GM18873 (cell line): ENCODE measurements around the gene AAGAB.
"Not testable (repeated sequence)": the region's sequence is repeated elsewhere in the genome, so short reads cannot be mapped to it uniquely, and the experiment has no call there.

Experiments
- ATAC-seq: cut with Tn5 transposase; IDR thresholded peaks from one replicate; pipeline ENCODE4 v1.9.1; 2021; ENCODE audit warnings: mild to moderate bottlenecking, moderate library complexity, moderate number of reproducible peaks; ENCODE audit not compliant: unreplicated experiment, low FRiP score

AAGAB gene

DNA sequence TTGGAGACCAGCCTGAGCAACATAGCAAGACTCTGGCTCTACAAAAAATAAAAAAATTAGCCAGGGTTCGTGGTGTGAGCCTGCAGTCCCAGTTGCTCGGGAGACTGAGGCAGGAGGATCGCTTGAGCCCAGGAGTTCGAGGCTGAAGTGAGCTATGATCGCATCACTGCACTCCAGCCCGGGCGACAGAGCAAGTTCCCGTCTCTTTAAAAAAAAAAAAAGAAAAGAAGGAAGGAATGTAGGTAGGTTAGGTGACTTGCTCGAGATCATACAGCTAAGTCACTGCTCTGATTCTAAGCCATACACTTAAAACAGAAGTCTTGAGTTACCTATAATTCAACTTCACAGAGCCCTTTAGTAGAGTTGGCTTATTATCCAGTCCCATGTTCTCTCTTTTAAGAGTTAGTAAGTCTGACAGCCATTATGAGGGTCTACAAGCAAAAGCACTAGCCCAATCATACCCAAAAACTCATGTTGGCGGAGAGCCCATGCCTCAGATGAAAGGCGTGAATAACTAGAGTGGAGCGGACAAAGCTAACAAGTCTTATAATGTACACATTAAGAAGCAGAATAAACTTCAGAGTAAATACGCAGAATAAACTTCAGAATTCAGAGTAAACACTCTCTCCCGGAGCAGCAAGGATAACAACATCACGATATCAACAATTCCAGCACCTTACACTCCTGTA is 768 bp downstream of the AAGAB start:
- ATAC-seq: no peak

DNA sequence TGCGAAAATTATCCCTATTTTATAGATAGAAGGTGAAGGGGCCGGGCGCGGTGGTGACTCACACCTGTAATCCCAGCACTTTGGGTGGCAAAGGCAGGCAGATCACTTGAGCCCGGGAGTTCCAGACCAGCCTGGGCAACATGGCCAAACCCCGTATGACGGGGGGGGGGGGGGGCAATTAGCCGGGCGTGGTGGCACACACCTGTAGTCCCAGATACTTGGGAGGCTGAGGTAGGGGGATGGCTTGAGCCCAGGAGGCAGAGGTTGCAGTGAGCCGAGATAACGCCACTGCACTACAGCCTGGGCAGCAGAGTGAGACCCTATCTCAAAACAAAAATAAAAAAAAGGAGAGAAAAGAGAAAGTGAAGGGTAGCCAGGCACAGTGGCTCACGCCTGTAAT is 1.4 kb downstream of the AAGAB start:
- no peak for ATAC-seq

DNA sequence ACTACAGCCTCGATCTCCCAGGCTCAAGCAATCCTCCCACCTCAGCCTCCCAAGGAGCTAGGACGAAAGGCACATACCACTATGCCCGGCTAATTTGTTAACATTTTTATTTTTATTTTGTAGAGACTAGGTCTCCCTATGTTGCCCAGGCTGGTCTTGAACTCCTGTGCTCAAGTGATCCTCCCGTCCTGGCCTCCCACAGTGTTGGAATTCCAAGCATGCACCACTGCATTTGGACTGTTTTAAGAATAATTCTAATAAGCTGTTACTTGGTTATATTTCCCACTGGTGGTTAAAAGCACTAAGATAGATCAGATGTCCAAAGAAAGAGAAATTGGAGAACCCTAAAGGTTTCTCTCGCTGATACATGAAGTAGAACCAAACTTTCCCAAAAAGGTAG is 3.1 kb downstream of the AAGAB start:
- ATAC-seq: no peak

DNA sequence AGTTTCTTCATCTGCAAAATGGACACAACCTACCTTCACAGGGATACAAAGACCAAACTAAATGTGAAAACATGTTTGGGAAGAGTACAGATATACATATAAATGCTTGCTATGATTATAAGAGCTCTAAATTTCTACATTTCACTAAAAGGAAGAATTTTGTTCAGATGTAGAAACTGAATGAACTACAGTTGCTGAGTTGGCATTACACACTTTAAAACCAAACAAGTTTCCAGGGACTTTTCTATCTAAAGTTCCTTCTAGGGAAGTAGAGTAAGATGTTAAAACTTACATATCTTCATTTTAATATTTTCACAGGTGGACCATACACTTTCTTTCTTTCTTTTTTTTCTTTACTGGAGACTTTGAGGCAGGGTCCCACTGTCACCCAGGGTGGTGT is 4.6 kb downstream of the AAGAB start:
- ATAC-seq: no peak

DNA sequence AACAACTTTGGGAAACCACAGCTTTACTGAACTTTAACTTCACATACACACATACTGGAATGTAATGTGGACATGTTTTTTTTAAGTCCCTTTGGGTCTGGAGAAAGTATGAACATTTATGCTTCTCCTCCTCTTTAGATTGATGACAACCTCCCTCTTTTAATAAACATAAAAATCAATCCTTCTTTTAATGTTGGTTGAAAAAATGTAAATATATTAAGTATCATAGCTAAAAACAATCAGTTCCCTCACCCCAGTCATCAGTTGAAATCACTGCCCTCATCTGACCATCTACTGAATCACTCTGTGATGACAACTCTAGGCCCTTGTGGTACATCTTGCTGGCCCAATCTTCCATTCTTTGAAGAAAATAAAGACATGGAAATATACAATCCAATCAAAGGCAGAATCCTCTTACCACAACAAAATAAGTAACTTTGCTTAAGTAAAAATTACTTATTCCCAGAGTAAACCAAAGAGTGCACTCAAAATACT is 6.4 kb downstream of the AAGAB start:
- no peak for ATAC-seq

DNA sequence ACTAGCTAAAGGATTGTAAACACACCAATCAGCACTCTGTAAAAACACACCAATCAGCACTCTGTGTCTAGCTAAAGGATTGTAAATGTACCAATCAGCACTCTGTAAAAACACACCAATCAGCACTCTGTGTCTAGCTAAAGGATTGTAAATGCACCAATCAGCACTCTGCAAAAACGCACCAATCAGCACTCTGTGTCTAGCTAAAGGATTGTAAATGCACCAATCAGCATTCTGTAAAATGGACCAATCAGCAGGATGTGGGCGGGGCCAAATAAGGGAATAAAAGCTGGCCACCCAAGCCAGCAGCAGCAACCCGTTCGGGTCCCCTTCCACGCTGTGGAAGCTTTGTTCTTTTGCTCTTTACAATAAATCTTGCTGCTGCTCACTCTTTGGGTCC is 7.9 kb downstream of the AAGAB start:
- ATAC-seq: not testable (repeated sequence)

DNA sequence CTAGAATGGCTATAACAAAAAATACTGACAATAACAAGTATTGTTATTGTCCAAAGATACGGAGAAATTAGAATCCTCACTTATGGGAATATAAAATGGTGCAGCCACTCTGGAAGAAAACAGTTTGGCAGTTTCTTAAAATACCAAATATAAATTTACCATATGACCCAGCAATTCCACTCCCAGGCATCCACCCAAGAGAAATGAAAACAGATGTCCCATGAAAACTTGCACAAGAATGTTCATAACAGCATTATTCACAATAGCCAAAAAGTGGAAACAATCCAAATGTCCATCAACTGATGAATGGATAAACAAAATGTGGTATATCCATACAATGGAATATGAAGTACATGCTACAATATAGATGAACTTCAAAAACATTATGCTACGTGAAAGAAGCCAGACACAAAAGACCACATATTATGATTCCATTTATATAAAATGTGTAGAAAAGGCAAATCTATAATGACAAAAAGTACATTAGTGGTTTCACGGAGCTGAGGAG is 9.4 kb downstream of the AAGAB start:
- ATAC-seq: no peak

DNA sequence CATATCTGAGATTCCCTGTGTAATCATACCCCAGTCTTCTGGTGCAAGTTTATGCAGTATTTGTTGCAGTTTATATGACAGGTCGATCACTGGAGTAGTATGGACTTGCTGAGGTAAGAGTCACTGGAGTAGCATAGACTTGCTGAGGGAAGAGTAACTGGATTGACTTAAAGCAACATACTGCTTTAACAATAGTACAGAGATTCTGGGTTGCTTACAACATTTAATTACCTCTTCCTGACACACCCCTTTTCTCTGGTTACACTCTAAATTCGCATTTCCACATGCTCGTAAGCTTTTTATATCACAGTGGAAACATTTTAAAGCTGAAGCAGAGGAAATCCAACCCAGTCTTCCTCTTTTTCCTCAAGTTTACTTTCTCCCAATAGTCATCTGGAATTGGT is 11.8 kb downstream of the AAGAB start:
- no peak for ATAC-seq

DNA sequence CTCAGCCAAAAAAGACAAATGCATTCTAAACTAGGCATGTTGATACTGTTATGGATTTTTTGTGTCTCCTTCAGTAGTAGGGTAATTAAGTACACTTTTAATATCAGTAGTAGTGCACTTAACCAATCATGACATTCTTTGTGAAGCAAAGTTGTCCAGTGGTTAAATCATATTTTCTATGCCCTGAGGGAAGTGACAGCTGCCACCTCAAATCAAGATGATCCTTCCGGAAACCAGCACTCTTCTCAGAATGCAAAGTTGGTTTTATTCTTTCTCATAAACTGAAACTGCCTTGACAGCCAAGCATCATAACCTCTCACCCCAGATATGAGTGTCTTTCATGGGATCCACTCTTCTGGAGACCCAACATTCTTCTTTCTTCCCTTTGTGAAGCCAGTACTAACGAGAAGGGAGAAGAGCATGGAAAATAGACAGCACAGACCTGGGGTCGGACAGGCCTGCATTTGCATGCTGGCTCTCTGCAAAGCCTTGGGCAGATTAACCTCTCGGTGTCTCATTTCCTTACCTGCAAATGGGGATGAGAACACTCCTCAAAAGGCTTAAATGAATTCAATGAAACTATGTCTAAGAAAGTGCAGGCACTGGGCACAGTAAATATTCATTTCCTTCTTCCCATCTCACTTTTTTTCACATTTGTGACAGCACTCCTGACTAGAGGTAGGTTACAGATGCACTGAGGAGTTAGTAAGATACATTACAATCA is 13.2 kb downstream of the AAGAB start:
- ATAC-seq: peak; percentile 76

DNA sequence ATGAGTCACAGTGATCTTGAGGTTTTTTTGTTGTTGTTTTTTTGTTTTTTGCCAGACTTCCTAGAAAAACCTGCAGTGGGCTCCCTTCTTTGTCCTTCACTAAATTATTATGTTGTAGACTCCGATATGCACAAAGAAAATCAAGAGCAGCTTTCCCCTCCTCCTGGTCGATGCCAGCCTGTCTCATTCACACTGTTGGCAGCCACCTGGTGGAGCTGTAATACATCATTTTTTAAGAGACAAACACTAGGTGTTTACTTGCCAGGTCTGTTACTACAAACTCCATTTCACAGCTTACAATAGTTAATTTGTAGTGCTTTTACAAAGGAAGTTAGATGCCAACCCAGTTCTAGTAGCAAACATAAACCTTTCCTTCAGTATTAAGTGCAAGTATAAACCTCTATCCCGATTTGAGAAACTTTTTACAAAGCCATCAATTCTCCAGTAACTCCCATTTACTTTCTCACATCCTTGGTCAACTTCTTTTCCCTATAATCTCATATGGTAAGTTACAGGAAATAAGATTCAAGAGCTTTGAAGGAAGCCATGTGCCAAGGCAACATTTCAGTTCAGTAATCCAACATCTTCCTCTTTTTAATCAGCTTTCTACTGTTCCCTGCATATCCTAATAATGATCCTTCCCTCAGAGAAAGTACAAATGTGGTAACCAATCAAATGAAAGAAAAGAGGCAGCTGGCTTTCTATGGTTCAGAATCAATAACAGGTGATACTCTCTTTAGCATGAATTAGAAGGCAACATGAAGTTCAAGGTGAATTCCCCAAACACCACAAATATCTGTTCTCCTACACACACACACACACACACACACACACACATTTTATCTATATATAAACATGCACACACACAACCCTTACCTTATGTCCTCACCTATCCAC is 14.0 kb downstream of the AAGAB start:
- no peak for ATAC-seq

DNA sequence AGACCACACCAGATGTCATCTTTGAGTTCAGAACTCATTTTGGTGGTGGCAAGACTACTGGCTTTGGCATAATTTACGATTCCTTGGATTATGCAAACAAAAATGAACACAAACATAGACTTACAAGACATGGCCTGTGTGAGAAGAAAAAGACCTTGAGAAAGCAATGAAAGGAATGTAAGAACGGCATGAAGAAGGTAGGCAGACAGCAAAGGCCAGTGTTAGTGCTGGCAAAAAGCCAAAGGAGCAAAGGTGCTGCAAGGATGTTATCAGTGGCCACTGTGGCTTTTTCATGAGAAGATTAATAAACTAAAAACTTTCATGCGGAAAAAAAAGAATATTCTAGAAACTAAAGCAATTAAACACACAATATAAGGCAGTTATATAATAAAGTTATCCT is 21.9 kb downstream of the AAGAB start:
- ATAC-seq: no peak

DNA sequence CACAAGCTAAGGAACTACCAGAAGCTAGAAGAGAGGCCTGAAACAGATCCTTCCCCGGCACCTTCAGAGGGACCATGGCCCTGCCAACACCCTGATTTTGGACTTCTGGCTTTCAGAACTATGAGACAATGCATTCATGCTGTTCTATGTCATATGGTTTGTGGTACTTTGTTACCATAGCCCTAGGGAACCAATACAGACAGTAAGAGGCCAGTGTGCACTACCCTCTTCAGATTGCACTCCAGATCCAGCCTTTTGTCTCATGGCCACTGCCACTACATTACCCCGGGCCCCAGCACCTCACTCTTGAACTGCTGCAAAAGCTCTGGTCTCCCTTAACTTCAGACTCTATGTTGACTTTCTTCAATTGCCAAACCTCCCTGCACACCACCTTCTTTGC is 24.0 kb downstream of the AAGAB start:
- ATAC-seq: no peak

DNA sequence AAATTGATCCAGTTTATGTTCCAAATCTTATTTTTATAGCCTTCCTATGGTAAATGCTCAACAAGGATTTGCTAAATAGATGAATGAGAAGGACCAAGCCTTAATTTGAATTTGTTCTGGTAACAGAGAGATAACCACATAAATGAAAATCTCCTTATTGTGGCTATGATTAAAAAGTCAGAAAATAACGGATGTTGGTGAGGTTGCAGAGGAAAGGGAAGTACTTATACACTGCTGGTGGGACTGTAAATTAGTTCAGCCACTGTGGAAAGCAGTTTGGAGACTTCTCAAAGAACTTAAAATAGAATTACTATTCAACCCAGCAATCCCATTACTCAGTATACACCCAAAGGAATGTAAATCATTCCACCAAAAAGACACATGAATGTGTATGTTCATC is 26.2 kb downstream of the AAGAB start:
- no peak for ATAC-seq

DNA sequence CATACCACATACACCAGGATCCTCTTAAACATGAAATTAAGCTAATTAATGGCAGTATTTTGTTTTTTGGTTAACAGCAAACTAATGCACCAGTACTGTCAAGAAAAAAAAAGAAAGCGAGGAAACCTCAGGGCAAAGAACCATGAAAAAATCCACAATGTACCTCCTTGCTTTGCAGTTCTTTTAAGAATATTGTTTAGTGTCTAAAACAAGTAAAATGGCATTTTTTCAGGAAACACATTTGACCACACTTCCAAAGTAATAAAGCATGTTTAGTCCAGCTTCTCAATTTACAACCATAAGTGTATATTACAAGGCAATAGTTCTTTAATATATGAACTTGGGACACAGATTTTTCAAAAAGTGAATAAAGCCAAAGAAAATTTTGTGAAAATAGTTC is 26.6 kb downstream of the AAGAB start:
- ATAC-seq: no peak

DNA sequence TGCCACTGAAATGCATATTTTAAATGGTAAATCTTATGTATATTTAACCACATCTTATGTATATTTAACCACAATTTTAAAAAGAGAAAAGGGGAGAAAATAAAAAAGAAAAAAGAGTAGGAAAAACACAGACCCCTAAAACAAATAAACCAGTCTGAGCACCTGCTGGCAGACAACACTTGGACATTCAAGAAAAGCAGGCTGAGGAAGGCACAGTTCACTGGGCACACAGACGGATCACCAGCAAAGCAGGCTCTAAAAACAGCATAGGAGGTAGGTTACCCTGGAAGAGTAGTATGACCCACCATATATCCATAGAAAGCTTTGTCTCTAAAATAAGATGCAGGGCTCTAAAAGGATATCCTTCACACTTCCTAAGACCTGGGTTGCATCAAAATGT is 27.0 kb downstream of the AAGAB start:
- ATAC-seq: no peak

DNA sequence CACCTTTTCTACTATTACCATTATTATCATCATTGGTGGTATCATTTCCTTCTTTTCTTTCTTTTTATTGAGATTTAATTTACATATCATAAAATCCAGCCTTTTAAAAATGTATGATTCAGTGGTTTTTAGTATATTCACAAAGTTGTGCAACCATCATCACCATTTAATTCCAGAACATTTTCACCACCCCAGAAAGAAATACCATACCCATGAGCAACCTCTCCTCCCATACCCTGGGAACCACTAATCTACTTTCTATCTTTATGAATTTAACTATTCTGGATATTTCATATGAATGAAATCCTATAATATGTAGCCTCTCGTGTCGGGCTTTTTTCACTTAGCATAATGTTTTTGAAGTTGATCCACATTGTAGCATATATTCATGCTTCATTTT is 29.1 kb downstream of the AAGAB start:
- ATAC-seq: no peak

DNA sequence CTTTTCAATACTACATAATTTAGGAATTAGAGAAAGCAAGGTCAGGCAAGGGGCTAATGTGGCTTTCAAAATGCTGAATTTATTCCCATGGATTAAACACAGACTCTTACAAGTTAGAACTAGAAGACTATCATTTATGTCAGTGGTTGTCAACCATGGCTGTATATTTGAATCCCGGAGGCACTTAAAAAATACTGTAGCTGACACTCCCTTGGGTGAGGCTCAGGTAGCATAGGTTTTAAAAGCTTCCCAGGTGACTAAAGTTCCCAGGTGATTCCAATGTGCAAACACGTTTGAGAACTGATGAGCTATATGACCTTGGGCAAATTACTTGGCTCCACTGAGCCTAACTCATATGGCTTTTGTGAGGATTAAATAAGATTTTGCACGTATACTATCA is 29.6 kb downstream of the AAGAB start:
- no peak for ATAC-seq

DNA sequence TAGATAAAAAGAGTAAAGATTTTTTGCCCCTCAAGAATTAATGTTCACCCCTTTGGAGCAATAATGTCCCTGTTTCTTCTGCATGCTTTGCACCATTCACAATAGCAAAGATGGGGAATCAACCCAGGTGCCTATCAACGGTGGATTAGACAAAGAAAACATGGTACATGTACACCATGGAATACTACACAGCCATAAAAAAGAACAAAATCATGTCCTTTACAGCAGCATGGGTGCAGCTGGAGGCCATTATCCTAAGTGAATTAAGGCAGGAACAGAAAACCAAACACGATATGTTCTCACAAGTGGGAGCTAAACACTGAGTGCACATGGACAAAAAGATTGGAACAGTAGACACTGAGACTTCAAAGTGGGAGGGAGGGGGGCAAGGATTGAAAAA is 35.2 kb downstream of the AAGAB start:
- ATAC-seq: no peak

DNA sequence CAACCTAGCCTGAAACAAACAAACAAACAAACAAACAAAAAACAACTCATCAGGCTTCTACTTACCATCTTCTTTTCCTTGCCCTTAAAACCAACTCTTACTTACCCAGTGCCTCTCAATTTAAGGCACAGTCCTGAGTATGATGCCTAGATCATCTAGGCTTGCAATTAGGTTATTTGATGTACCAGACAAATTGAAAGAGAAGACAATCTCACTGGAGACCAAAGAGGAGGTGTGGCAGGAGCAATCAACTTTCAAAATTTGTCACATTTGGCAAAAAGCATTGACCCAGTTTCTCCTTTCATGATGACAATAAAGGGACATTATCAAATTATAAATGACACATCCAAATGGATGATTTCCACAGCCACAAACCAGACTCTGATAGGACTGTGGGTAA is 36.0 kb downstream of the AAGAB start:
- ATAC-seq: no peak

DNA sequence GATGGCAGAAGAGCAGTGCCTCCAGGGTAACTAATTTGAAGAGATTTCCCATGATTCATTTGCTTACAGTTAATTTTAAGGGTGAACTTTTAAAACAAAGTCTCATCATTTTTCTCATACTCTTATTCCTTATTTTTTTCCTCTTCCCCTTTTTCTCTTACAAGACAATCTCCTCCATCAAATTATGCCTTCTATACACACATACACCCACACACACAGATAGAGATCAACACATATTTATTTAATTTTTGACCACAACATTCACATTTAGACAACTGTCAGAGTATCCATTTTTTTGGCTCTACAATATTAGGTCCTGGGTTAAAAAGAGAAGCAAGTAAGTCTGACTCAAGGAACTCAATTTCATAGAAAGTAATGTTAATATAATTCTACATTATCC is 37.6 kb downstream of the AAGAB start:
- ATAC-seq: no peak

DNA sequence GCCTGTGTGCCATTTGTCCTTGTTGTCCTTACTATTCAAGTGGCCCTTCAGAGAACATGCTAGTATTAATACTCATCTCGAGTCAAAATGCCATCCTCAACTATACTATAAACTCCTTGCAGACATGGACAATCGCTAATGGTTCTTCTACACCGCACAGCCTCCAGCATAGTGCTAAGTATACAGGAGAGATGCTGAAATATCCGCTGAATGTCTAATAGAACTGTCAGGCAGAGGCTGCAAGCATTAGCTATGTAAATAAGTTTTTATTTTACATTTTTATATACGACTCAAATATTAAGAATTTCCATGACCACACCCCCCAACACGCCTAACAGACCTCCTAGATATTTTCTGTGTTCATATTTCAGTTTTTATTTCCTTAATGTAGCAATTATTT is 39.4 kb downstream of the AAGAB start:
- no peak for ATAC-seq
